ENCODE results near the gene ASCC2. TPM values are rescaled to one million over a fixed set of nuclear protein-coding genes. Genes with fewer than 3 reads are reported as not detected.

The ASCC2 gene
- total RNA-seq, 1 donor from 2014 or later = 58.6 TPM

DNA sequence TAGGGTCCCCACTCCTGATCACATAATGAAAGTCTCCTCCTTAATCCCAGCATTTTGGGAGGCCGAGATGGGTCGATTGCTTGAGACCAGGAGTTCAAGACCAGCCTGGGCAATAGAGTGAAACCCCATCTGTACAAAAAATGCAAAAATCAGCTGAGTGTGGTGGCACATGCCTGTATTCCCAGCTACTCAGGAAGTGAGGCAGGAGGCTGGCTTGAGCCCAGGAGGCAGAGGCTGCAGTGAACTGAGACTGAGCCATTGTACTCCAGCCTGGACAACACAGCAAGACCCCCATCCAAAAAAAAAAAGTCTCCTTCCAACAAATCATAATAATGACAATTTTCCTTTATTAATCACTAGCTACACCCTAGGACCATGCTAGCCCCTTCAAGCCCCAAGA is 86.4 kb downstream of the ASCC2 start:
- no peak for ATAC-seq

DNA sequence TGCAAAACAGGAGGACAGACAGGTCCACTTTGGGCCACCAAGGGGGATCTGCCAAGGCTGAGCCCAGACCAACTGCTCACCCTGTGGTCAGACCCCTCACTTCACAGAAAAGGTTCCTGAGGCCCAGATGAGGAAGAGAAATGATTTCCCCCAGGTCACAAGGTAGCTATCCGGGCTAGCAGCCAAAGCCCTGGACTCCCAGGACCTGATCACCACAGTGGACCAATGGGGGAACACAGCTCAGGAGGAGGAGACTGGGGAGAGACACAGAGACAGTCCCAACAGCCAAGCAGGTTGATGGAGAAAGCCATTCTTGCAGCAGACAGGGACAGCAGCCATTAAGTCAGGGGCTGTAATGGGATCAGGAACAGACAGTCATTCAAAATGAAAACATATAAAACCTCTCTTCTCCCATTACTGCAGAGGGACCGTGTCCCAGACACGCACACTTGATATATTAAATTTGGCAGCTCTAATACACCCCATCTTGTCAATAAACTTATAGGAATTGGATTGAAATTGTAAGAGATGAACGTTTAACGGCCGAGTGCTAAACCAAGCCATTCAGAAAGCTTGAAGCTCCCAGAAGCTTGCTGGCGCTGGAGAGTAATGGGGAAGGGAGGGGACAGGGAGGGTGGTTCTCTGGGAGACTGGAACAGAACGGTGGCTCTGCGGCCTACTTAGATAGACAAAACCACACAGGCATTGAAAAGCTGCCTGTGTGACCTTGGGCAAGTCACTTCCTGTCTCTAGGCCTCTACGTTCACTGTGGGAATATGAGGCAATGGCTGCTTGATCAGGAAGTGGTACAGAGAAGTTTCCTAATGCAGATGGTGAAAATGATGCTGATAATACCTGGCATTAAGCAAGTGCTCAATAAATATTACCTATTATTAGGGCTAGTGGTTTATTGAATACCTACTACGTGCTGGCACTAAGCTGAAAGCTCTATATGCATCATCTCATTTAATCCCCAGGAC is 87.2 kb downstream of the ASCC2 start:
- peak; percentile 24 for ATAC-seq

DNA sequence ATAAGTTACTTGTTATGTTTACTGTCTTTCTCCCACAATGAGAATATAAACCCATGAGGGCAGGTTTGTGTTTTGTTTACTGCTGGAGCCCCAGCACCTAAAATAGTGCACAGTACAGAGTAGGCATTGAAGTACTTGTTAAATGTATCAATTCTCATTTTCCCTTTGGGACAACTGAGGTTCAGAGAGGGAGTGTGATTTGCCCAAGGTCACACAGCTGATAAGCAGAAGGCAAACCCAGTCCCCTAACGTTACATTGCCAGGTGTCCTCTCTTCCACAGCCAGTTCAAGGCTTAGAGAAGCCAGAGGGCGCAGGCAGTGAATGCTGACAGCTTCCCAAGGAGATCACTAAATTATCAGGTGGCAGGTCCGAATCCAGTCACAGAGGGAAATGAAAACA is 88.0 kb downstream of the ASCC2 start:
- ATAC-seq = no peak

DNA sequence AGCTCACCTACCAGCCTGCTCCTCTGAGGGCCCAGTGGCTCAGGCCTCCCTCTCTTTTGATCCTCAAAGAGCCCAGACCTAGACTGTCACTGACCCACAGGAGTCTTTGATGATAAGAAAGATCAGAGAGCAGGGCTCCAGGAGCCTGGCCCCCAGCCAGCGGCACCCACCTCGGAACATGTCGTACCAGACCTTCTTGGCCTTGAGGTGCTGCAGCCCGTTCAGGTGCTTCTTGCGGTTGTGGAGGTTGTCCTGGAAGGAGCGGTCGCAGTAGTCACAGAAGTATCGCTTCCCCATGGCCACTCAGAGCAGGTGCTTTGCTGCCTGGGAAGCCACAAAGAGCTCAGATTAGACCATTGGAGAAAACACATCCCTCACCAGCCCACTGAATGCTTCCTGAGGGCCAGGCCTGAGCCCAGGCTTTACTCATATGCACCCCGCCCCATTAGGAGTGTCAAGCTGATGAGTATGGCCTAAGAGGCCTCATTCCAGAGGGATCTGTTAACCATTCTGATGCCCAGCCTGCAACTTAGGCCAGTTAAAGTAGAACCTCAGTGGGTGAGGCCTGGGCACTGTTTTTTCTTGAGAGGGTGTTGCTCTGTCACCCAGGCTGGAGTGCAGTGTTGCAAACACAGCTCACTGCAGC is 89.7 kb downstream of the ASCC2 start:
- peak; percentile 72 for ATAC-seq

DNA sequence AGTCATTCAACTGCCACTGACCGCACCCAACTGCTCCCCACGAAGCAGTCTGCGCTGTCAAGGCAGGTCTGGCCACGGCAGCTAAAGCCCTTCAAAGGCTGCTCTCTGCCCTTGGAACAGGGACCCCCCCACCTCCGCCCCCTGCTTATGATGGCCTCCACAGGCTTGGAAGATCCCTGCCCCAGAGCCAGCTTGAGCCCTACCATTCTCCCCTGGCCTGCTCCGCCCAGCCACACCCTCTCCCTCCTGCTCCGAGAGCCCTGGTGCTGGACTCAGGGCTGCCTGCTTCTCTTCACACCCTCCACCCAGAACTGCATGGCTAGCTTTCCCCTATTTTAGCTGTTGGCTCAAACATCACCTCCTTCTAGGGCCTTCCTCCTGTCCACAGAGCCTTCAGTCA is 90.2 kb downstream of the ASCC2 start:
- peak; percentile 66 for ATAC-seq

DNA sequence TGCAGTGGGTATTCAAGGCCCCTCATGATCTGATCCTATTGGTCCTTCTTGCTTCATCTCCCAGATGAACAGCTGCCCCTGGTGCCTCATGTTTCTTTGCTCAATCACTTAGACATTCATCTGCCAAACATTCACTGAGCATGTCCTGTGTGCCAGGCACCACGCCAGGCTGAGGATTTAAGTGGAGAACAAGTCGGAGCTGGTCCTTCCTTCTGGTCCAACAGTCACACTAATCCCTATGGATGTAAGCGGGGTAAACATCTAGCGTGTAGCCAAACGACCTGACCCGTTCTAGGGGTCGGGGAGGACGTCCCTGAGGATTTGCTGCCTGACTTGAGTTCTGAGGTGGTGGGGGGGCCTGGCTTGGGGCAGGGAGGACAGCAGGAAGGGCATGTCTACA is 93.2 kb downstream of the ASCC2 start:
- ATAC-seq = peak; percentile 75

DNA sequence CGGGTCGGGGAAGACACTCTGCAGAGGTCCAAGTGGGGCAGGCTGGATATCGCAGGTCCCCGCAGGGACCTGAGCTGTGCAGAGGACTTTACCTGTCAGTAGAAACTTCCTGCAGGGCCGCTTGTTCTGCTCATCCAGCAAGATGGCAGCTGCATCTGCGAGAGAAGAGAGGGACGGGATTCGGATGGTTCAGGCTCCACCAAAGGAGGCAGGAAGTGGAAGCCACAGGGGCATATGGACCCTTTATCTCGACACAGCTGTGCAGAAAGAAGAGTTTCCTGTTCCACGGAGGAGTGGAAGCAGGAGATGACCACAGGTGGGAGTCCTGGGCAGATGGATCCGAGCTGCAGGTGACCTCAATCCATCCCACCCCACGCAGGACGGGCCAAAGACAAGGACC is 95.7 kb downstream of the ASCC2 start:
- ATAC-seq = no peak

DNA sequence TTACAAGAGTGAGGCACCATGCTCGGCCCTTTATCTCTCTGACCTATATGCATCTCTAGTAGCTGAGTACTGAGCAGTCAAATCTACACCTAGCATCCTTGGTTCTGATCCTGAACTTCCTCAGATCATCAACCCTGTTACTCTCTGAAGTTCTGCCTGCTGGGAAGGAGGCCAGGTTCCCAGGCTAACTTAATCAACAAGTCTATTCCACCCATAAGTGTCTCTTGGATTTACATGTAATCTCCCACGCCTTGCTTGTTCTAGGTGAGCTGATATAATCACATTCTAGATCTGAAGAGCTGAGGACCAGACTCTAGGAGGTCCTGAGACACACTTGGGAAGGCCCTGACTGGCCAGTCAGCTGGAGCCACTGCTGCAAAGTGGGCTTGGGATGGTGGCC is 96.1 kb downstream of the ASCC2 start:
- ATAC-seq = no peak

DNA sequence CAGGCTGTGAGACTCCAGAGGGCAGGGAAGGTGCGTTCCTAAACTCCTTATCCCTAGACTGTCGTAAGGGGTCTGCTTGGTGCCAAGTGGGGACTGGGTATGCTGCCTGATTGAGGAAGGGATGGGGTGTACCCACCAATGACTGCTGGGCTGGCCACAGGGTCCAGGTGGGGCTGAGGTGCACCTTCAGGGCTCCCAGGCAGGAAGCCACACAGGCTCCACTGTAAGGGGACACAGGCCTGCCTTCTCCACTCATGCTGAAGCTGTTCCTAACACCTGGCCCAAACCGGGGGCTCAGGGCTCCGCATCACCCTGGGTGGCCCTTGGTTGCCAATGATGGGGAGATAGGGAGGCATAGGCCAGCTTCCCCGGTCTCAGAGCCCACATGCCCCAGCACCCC is 97.9 kb downstream of the ASCC2 start:
- no peak for ATAC-seq

DNA sequence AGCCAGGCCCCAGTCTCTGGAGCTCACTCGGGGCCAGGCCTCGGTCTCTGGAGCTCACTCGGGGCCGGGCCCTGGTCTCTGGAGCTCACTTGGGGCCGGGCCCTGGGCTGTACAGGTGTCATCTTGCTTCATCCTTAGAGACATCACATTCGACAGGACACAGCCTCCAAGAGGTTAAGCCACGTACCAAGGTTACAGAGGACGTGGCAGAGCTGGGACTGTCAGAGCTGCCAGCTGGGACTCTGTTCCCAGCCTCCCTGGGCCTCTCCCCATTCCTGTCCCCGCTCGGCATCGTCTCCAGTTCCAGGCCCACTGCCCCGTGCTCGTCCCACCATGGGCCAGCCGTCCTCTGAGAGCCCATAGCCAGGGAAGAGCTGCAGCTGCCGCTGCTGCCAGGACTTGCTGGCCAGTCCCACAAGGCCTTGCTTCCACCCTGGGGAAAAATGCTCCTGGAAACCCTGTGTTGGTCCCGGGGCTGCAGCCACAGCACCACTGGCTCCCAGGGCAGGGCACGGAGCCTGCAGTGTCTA is 98.7 kb downstream of the ASCC2 start:
- ATAC-seq = no peak

Other genes with a start within 250 kb of the ASCC2 start
- gene NF2, start 234.6 kb downstream of the ASCC2 start, total RNA-seq = 32.3 TPM
- not detected for gene CABP7, start 118.3 kb downstream of the ASCC2 start, total RNA-seq
- gene ZMAT5, start 71.3 kb downstream of the ASCC2 start, total RNA-seq = 21.1 TPM
- gene UQCR10, start 70.9 kb downstream of the ASCC2 start, total RNA-seq = 96.0 TPM
- gene MTMR3, start 44.9 kb upstream of the ASCC2 start, total RNA-seq = 31.3 TPM
- not detected for gene HORMAD2, start 242.2 kb upstream of the ASCC2 start, total RNA-seq

All from esophagus mucosa (tissue), 1 donor.